CD14-positive monocyte (primary cell): Measurements from ENCODE around the gene YTHDC2. TPM values are rescaled to one million over a fixed set of nuclear protein-coding genes. Genes with fewer than 3 reads are reported as not detected.

ENCODE experiments used
- DNase-seq, 3 donors: peaks; one replicate each; pipeline ENCODE4 v3.0.0-alpha.2; 2011 to 2022
- H2AFZ ChIP-seq: 2 replicates; pipeline ENCODE4 v1.6.0; 2012; ENCODE audit warnings: mild to moderate bottlenecking, low read depth, low read length, inconsistent platforms; ENCODE audit not compliant: insufficient read depth, poor library complexity, severe bottlenecking
- H3K27ac ChIP-seq, 2 donors: 1 replicate in 1 of 2; 2 replicates in 1 of 2; pipeline ENCODE4 v1.5.1; 2012 to 2013; ENCODE audit warnings: low read length in 2 of 2, control low read depth in 1 of 2, inconsistent platforms in 1 of 2, low read depth in 1 of 2, mild to moderate bottlenecking in 1 of 2
- H3K27me3 ChIP-seq, 2 donors: one replicate each; pipeline versions ENCODE4 v1.6.0 to v1.6.1; 2011 to 2013; ENCODE audit warnings: low read length in 2 of 2; ENCODE audit not compliant: control insufficient read depth in 2 of 2, insufficient read depth in 2 of 2
- H3K36me3 ChIP-seq, 2 donors: replicated peaks in 1 of 2; 1 replicate in 1 of 2; 2 replicates in 1 of 2; pipeline versions ENCODE4 v1.5.1 to v1.6.1; 2012 to 2013; ENCODE audit warnings: low read length in 2 of 2, control low read depth in 1 of 2, inconsistent platforms in 1 of 2, mild to moderate bottlenecking in 1 of 2; ENCODE audit not compliant: insufficient read depth in 2 of 2, control insufficient read depth in 1 of 2
- H3K4me1 ChIP-seq, 2 donors: 1 replicate in 1 of 2; 2 replicates in 1 of 2; pipeline versions ENCODE4 v1.5.1 to v1.6.1; 2012 to 2013; ENCODE audit warnings: low read length in 2 of 2, control low read depth in 1 of 2, inconsistent platforms in 1 of 2, mild to moderate bottlenecking in 1 of 2, moderate library complexity in 1 of 2; ENCODE audit not compliant: insufficient read depth in 2 of 2, control insufficient read depth in 1 of 2
- H3K4me2 ChIP-seq: replicated peaks from 2 replicates; pipeline ENCODE3; 2012; ENCODE audit warnings: low read length, moderate library complexity, mild to moderate bottlenecking; ENCODE audit not compliant: poor library complexity, severe bottlenecking; ENCODE audit errors: extremely low read depth
- H3K4me3 ChIP-seq, 3 experiments: fragments of 200-600 bp in 1 of 3; sonication (generic) in 1 of 3; replicated peaks in 1 of 3; 1 replicate in 2 of 3; 2 replicates in 1 of 3; pipeline ENCODE4 v1.5.1; 2011 to 2013; ENCODE audit warnings: low read length in 3 of 3, mild to moderate bottlenecking in 3 of 3, control low read depth in 2 of 3, low read depth in 2 of 3, inconsistent platforms in 1 of 3, moderate library complexity in 1 of 3
- H3K79me2 ChIP-seq: 2 replicates; pipeline ENCODE4 v1.6.0; 2012; ENCODE audit warnings: mild to moderate bottlenecking, control low read depth, inconsistent platforms, low read length, moderate library complexity; ENCODE audit not compliant: insufficient read depth
- H3K9ac ChIP-seq: 2 replicates; pipeline ENCODE4 v1.6.0; 2017; ENCODE audit warnings: low read length, mild to moderate bottlenecking; ENCODE audit not compliant: insufficient read depth, poor library complexity, severe bottlenecking
- H3K9me3 ChIP-seq, 2 donors: replicated peaks in 1 of 2; 1 replicate in 1 of 2; 2 replicates in 1 of 2; pipeline versions ENCODE4 v1.5.1 to v1.6.1; 2012 to 2013; ENCODE audit warnings: low read length in 2 of 2, control low read depth in 1 of 2; ENCODE audit not compliant: control insufficient read depth in 1 of 2, insufficient read depth in 1 of 2
- H4K20me1 ChIP-seq: 2 replicates; pipeline ENCODE4 v1.6.0; 2012; ENCODE audit warnings: mild to moderate bottlenecking, low read length, control low read depth, moderate library complexity; ENCODE audit not compliant: insufficient read depth
- H3K27ac Mint-ChIP-seq, 7 donors: one replicate each; pipeline ENCODE4 v1.8.0; 2020; ENCODE audit warnings: mild to moderate bottlenecking in 7 of 7, mixed read lengths in 7 of 7, moderate library complexity in 6 of 7, inconsistent platforms in 2 of 7
- H3K27me3 Mint-ChIP-seq, 3 donors: one replicate each; pipeline ENCODE4 v1.8.0; 2021 to 2022; ENCODE audit warnings: low read depth in 3 of 3, mild to moderate bottlenecking in 3 of 3, mixed read lengths in 3 of 3, moderate library complexity in 3 of 3, inconsistent platforms in 1 of 3
- H3K36me3 Mint-ChIP-seq, 2 donors: one replicate each; pipeline ENCODE4 v1.8.0; 2020; ENCODE audit warnings: mixed read lengths in 2 of 2, inconsistent platforms in 1 of 2, mild to moderate bottlenecking in 1 of 2
- H3K4me1 Mint-ChIP-seq: one replicate; pipeline ENCODE4 v1.8.0; 2020; ENCODE audit warnings: mild to moderate bottlenecking, mixed read lengths
- H3K4me3 Mint-ChIP-seq, 2 donors: one replicate each; pipeline ENCODE4 v1.8.0; 2020; ENCODE audit warnings: mild to moderate bottlenecking in 2 of 2, mixed read lengths in 2 of 2, moderate library complexity in 1 of 2
- H3K9me3 Mint-ChIP-seq, 7 donors: one replicate each; pipeline ENCODE4 v1.8.0; 2020 to 2022; ENCODE audit warnings: mixed read lengths in 7 of 7, mild to moderate bottlenecking in 6 of 7, moderate library complexity in 6 of 7, inconsistent platforms in 2 of 7
- CTCF ChIP-seq: fragments of 200-600 bp; IDR thresholded peaks from one replicate; pipeline ENCODE4 v1.8.0; 2022; ENCODE audit warnings: antibody characterized with exemption, mild to moderate bottlenecking
- WGBS: methylation state at CpG from one replicate; pipeline ENCODE4 v1.1.5; 2013; ENCODE audit warnings: missing lambda C conversion rate; ENCODE audit not compliant: insufficient coverage; 5-methylcytosine and 5-hydroxymethylcytosine counted together
- intact Hi-C, 2 donors: fragments of 100-400 bp; cut with micrococcal nuclease; formaldehyde crosslinking; loops; one replicate each; pipeline versions ENCODE4 v1.15.0 to v1.15.1; 2023
- polyA plus RNA-seq, 3 donors: library from polyadenylated mRNA; depleted of rRNA in 1 of 3; unstranded in 2 of 3; stranded (reverse) in 1 of 3; fragments of 300-500 nt in 2 of 3; fragments of >200 nt in 1 of 3; fragmentation: Illumina TruSeq in 2 of 3; gene quantifications; 1 replicate in 2 of 3; 2 replicates in 1 of 3; pipeline ENCODE4 v1.2.3, GENCODE V29; 2012 to 2021

The YTHDC2 gene
- polyA plus RNA-seq, 3 donors: 5.8 to 10.3 (median 10.3) TPM

- Mint-ChIP-seq H3K4me3 (no peak overlapping the region), H3K9me3 (peaks cover 4 to 19% (median 7%) of the 10 kb centered on the region in 7 donors), H3K27ac (no peak overlapping the region), H3K4me1 (no peaks in the 10 kb centered on the region), H3K36me3 (peaks cover 42 to 55% of the 10 kb centered on the region in 2 donors), H3K27me3 (peaks cover 0 to 2% (median 0%) of the 10 kb centered on the region in 3 donors)
- Histone ChIP-seq H3K36me3 (peaks cover 26 to 65% of the 10 kb centered on the region in 2 donors), H3K27me3 (no peaks in the 10 kb centered on the region), H3K4me3 (no peak overlapping the region), H3K4me1 (no peaks in the 10 kb centered on the region), H3K9me3 (peaks cover 6 to 9% of the 10 kb centered on the region in 2 donors), H3K79me2 (no peaks in the 10 kb centered on the region), H3K4me2 (no peak overlapping the region), H3K27ac (no peak overlapping the region), H4K20me1 (no peaks in the 10 kb centered on the region), H2AFZ (no peak overlapping the region), H3K9ac (no peak overlapping the region)
- DNase-seq: no peak
- TF ChIP-seq CTCF: no peak
- intact Hi-C loops: no loop called here
- no CpG with 5 or more reads among the region's 2 CpGs for WGBS
Observed at GRCh38 chr5:113531481-113532159, 18.1 kb downstream of the YTHDC2 start.

- Histone ChIP-seq H3K9ac (no peak overlapping the region), H3K27ac (no peak overlapping the region), H3K27me3 (no peaks in the 10 kb centered on the region), H3K9me3 (no peaks in the 10 kb centered on the region), H3K4me3 (no peak overlapping the region), H3K36me3 (peaks cover 45 to 86% of the 10 kb centered on the region in 2 donors), H4K20me1 (no peaks in the 10 kb centered on the region), H2AFZ (no peak overlapping the region), H3K4me1 (no peaks in the 10 kb centered on the region), H3K79me2 (no peaks in the 10 kb centered on the region), H3K4me2 (no peak overlapping the region)
- H3K36me3 Mint-ChIP-seq: peaks cover 51 to 61% of the 10 kb centered on the region in 2 donors
- intact Hi-C loops: no loop called here
- no peaks in the 10 kb centered on the region for H3K9me3 Mint-ChIP-seq
- no peaks in the 10 kb centered on the region for H3K4me1 Mint-ChIP-seq
- no peak for TF ChIP-seq CTCF
- H3K27ac Mint-ChIP-seq: no peak overlapping the region
- no peak overlapping the region for H3K4me3 Mint-ChIP-seq
- no peaks in the 10 kb centered on the region for H3K27me3 Mint-ChIP-seq
- 100% methylated on average over 1 of the region's 2 CpGs for WGBS
- no peak for DNase-seq
Observed at GRCh38 chr5:113538313-113538712, 24.8 kb downstream of the YTHDC2 start.
